Endothelial cell (in vitro differentiated cells): Measurements from ENCODE around the gene MGAT5. TPM values are rescaled to one million over a fixed set of nuclear protein-coding genes. Genes with fewer than 3 reads are reported as not detected.

Experiments
- DNase-seq: peaks from one replicate; pipeline ENCODE4 v3.0.0; 2021; ENCODE audit warnings: low spot score
- H3K27ac Mint-ChIP-seq: one replicate; pipeline ENCODE4 v1.8.0; 2021; ENCODE audit warnings: mixed read lengths, inconsistent platforms; ENCODE audit not compliant: unreplicated experiment
- H3K27me3 Mint-ChIP-seq: one replicate; pipeline ENCODE4 v1.8.0; 2021; ENCODE audit warnings: mild to moderate bottlenecking, moderate library complexity, mixed read lengths, inconsistent platforms; ENCODE audit not compliant: unreplicated experiment
- H3K36me3 Mint-ChIP-seq: one replicate; pipeline ENCODE4 v1.8.0; 2021; ENCODE audit warnings: mild to moderate bottlenecking, low read depth, mixed read lengths, inconsistent platforms; ENCODE audit not compliant: unreplicated experiment
- H3K4me1 Mint-ChIP-seq: one replicate; pipeline ENCODE4 v1.8.0; 2021; ENCODE audit warnings: mild to moderate bottlenecking, mixed read lengths, inconsistent platforms; ENCODE audit not compliant: unreplicated experiment
- H3K4me3 Mint-ChIP-seq: one replicate; pipeline ENCODE4 v1.8.0; 2021; ENCODE audit warnings: mild to moderate bottlenecking, mixed read lengths, inconsistent platforms; ENCODE audit not compliant: unreplicated experiment
- H3K9me3 Mint-ChIP-seq: one replicate; pipeline ENCODE4 v1.8.0; 2021; ENCODE audit warnings: mixed read lengths, inconsistent platforms; ENCODE audit not compliant: unreplicated experiment
- CTCF ChIP-seq: fragments of 200-600 bp; sonication (generic); IDR thresholded peaks from one replicate; pipeline ENCODE4 v1.5.0; 2021; ENCODE audit warnings: antibody characterized with exemption; ENCODE audit not compliant: unreplicated experiment
- total RNA-seq: library from RNA; stranded (reverse); fragmentation: NEBNext Ultra II Directional; extraction: Animal tissue kit (Norgen Biotek cat#: 25700); gene quantifications from one replicate; pipeline ENCODE4 v1.2.1, GENCODE V29; 2021; ENCODE audit not compliant: unreplicated experiment

The MGAT5 gene
- total RNA-seq, 1 donor from 2014 or later = 124 TPM

- peaks cover 26% of the 10 kb centered on the region for H3K36me3 Mint-ChIP-seq
- peaks cover 2% of the 10 kb centered on the region for H3K27me3 Mint-ChIP-seq
- H3K4me3 Mint-ChIP-seq = no peak overlapping the region
- no peak for DNase-seq
- peaks cover 50% of the 10 kb centered on the region for H3K4me1 Mint-ChIP-seq
- TF ChIP-seq CTCF = no peak
- H3K27ac Mint-ChIP-seq = no peak overlapping the region
- no peaks in the 10 kb centered on the region for H3K9me3 Mint-ChIP-seq
Measured at GRCh38 chr2:134421556-134422328, 167.9 kb downstream of the MGAT5 start.

GRCh38 chr2:134425724-134426496 is 172.0 kb downstream of the MGAT5 start:
- Mint-ChIP-seq H3K4me1 (peaks cover 66% of the 10 kb centered on the region), H3K36me3 (peaks cover 51% of the 10 kb centered on the region), H3K27me3 (peaks cover 8% of the 10 kb centered on the region), H3K9me3 (no peaks in the 10 kb centered on the region), H3K4me3 (peak overlapping the region; percentile 26), H3K27ac (peak overlapping the region; percentile 90)
- TF ChIP-seq CTCF = no peak
- DNase-seq = no peak

GRCh38 chr2:134426721-134427120 is 172.8 kb downstream of the MGAT5 start:
- no peak for DNase-seq
- H3K4me1 Mint-ChIP-seq = peaks cover 69% of the 10 kb centered on the region
- peaks cover 11% of the 10 kb centered on the region for H3K27me3 Mint-ChIP-seq
- no peaks in the 10 kb centered on the region for H3K9me3 Mint-ChIP-seq
- peaks cover 56% of the 10 kb centered on the region for H3K36me3 Mint-ChIP-seq
- H3K4me3 Mint-ChIP-seq = no peak overlapping the region
- peak overlapping the region; percentile 90 for H3K27ac Mint-ChIP-seq
- no peak for TF ChIP-seq CTCF

GRCh38 chr2:134429886-134430285 is 176.0 kb downstream of the MGAT5 start:
- no peak overlapping the region for H3K27ac Mint-ChIP-seq
- no peaks in the 10 kb centered on the region for H3K9me3 Mint-ChIP-seq
- peaks cover 53% of the 10 kb centered on the region for H3K4me1 Mint-ChIP-seq
- no peak for TF ChIP-seq CTCF
- DNase-seq = no peak
- H3K27me3 Mint-ChIP-seq = peaks cover 13% of the 10 kb centered on the region
- H3K36me3 Mint-ChIP-seq = peaks cover 52% of the 10 kb centered on the region
- H3K4me3 Mint-ChIP-seq = no peak overlapping the region
